Activated naive CD4-positive, alpha-beta T cell treated with anti-CD3 and anti-CD28 coated beads, Interleukin-2, amount 50 U/mL, for 16 hours (primary cell): ENCODE measurements around the gene ERCC2.
A peak's percentile ranks its signal among the peaks of the same experiment; 100 is the strongest.
"Not testable (repeated sequence)": the region's sequence is repeated elsewhere in the genome, so short reads cannot be mapped to it uniquely, and the experiment has no call there.

Experiments used
- DNase-seq: peaks from one replicate; pipeline ENCODE4 v3.0.0-alpha.2; 2020

ERCC2 gene

GRCh38 chr19:45370410-45371204 lies at the start of gene ERCC2:
Gene ERCC2, minus strand, starts transcription at chr19:45370573. Its CDS starts 33 bp downstream, at chr19:45370540.
- peak; percentile 100 for DNase-seq

GRCh38 chr19:45419895-45420294 lies 49.5 kb upstream of the ERCC2 start:
- DNase-seq: no peak

GRCh38 chr19:45419396-45419795 lies 49.0 kb upstream of the ERCC2 start:
- DNase-seq: no peak

GRCh38 chr19:45418802-45419201 lies 48.4 kb upstream of the ERCC2 start:
- DNase-seq: no peak

GRCh38 chr19:45417151-45417550 lies 46.8 kb upstream of the ERCC2 start:
- no peak for DNase-seq

- DNase-seq: no peak
These were observed 44.1 kb upstream of the ERCC2 start for GRCh38 chr19:45414468-45414867.

- DNase-seq: no peak
These were observed 43.1 kb upstream of the ERCC2 start for GRCh38 chr19:45413497-45413896.

- not testable (repeated sequence) for DNase-seq
These were observed 40.0 kb upstream of the ERCC2 start for GRCh38 chr19:45410330-45410729.

GRCh38 chr19:45409557-45409920 lies 39.2 kb upstream of the ERCC2 start:
- DNase-seq: no peak

- DNase-seq: no peak
These were observed 38.6 kb upstream of the ERCC2 start for GRCh38 chr19:45408830-45409556.

- DNase-seq: no peak
These were observed 37.7 kb upstream of the ERCC2 start for GRCh38 chr19:45408121-45408520.

- not testable (repeated sequence) for DNase-seq
These were observed 37.2 kb upstream of the ERCC2 start for GRCh38 chr19:45407585-45407984.

GRCh38 chr19:45407091-45407375 lies 36.7 kb upstream of the ERCC2 start:
- DNase-seq: no peak

GRCh38 chr19:45406226-45407090 lies 36.1 kb upstream of the ERCC2 start, which contains the start of gene POLR1G:
Gene POLR1G, plus strand, starts transcription at chr19:45406644. Its CDS starts 53 bp downstream, at chr19:45406697.
- peak; percentile 82 for DNase-seq

- peak; percentile 86 for DNase-seq
These were observed 35.3 kb upstream of the ERCC2 start for GRCh38 chr19:45405435-45406225.

GRCh38 chr19:45404557-45405434 lies 34.4 kb upstream of the ERCC2 start, which contains the start of gene PPP1R13L:
Gene PPP1R13L, minus strand, starts transcription at chr19:45405069. Its CDS starts 6,751 bp downstream, at chr19:45398318.
- DNase-seq: peak; percentile 53

GRCh38 chr19:45403781-45404556 lies 33.6 kb upstream of the ERCC2 start:
- peak; percentile 63 for DNase-seq

GRCh38 chr19:45403272-45403671 lies 32.9 kb upstream of the ERCC2 start:
- DNase-seq: no peak

GRCh38 chr19:45402298-45403061 lies 32.1 kb upstream of the ERCC2 start:
- peak; percentile 41 for DNase-seq

GRCh38 chr19:45401815-45402214 lies 31.4 kb upstream of the ERCC2 start:
- no peak for DNase-seq
